GM21529 (cell line): ENCODE data around the gene STX7.

Experiments
- ATAC-seq: cut with Tn5 transposase; IDR thresholded peaks from one replicate; pipeline ENCODE4 v1.9.1; 2021; ENCODE audit not compliant: unreplicated experiment

Gene STX7

DNA sequence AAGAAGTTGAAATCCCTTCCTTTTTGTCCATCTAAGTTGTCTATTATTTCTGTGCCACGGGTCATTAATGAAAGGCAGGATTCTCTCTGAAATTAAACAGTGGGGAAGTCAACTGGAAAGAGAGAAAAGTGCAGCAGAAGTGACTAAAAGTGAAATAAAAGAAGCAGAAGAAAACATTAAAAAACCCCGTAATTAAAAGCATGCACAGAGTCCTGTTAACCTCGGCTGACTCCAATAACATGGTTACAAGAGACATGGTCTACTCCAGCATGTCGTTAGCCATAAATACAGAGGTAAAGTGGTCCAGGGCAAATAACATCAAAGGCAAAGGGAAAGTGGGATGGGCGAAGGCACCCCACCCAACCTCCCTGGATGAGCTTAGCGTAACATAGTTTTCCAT, 98.6 kb downstream of the STX7 start:
- no peak for ATAC-seq

DNA sequence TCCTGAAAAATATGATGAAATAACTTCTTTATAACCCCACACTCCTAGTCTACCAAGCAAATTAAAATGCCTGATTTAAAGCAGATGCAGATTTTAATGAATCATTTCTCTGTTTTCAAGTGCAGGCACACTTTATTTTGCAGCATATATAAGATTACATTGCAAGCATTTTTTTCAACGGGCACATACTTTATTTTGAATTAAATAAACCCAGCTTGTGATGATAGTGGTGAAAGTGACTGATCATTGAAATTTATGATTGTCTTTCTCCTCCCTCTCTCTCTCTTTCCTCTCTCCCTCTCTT, 99.5 kb downstream of the STX7 start:
- ATAC-seq: no peak

DNA sequence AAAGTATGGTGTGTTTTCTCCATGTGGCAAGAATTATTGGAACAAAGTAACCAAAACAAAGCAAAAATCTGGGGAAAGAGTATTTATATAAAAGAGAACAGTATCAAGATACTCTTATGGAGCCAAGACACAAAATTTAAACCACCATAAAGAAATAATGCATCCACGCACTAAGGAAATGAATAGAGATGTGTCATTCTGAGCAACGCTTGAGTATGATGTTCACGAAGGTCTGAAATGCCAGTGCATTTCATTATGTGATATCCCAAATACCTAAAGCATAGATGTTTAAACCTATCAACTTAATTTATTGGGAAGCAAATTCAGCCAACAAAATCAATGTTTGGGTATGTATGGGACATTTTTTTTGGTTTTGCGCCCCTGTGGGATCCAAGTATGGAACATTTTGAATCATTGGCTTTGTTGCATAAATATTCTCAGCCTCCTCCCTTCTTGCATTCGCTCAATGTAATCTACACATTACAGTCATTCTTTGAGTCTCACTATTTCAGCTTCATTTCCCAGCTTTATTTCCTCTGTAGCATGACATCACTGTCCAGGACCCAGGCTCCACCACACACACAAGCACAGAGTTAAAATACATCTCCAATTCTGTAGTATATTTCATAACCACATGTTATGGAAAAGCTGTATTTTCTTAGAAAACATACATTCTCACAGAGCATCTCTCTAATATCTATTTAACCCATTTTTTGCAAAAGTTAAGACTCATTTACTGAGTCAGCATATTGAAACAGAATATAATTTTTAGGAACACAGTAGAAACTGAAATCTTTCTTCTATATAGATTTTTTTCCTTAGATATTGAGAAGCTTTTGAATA, 100.0 kb downstream of the STX7 start:
- ATAC-seq: no peak

DNA sequence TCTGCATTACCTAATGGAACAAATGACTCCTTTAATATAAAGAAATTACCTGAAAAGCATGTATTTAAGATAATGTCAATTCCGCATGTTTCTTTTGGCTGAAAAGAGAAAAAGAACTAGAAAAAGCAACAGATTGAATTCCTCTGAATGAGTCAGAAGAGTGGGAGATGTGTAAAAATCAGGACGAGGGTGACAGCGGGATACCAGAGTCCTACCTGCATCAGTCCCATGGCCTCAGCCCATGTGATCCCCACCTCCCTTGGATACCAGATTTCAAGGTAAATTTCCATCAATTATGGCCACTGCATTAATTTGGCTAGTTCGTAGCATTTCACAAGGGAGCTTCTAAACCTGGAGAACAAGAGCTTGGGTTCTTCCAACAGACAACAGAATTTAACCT, 101.6 kb downstream of the STX7 start:
- ATAC-seq: no peak

DNA sequence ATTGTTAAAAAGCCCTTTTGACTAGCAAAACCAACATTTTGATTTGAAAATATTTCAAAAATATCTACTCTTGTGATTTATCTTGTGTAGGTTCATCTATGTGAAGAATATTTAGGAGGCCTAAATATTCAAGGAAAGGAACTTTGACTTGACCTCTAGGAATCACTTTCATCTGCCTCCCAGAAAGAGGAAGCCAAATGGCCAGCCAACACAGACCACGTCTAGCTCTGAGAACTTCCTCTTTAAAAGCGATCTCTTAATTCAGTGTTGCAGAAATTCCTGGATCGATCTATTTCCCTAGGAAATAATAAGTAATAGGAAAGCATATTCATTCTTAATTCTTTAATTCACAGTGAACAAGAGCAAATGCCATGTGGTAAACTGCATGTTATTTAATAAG, 102.1 kb downstream of the STX7 start:
- ATAC-seq: no peak

DNA sequence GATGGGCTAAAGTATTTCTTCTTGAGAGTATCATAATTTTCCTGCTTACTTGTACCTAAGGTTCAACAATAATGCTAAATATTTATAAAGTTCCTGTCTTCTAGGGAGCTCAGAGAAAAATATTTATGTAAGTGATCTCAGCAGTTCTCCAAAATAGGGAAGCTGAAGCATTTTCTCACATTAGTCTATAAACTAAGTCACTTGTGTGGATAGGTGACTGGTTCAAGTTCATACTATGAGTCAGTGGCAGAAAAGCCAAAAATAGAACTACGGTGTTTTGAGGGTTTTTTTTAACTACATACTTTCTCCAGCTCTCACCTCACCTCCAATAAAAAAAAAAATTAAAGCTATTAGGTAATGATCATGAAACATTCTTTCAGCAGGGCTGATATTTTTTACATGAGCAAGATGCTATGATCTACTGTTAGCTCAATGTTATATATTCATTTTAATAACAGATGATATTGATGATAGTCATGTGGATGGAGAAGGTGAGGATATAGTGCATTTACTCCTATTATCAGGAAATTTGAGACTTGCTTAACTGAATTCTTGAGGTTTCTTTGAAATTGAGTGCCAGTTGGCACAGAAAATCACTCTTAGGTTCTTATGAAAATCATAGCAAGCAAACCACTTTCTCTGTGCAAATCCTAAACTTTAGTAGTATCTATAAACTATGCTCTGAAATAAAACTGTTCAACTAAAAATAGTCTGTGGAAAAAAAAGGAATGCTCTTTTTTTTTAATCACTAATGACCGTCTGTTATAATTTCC, 107.6 kb downstream of the STX7 start:
- ATAC-seq: peak; percentile 72

DNA sequence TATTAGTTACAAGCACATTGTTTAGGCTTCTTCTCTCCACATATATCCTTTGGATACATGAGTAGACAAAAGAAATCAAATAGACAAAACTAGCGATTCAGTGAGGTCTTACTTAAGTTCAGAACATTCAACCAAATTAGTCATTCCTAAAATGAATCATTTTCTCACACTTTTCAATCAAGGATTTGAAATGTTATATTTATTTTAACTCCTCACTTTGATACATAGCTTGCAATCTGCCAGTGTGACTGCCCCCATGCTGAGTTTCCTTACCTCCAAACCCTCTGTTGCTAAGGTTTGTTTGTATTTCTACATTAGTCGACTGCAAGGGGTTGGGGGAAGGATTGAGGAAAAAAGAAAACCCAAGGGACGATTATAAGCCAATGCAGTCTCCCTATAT, 108.2 kb downstream of the STX7 start:
- peak; percentile 4 for ATAC-seq

DNA sequence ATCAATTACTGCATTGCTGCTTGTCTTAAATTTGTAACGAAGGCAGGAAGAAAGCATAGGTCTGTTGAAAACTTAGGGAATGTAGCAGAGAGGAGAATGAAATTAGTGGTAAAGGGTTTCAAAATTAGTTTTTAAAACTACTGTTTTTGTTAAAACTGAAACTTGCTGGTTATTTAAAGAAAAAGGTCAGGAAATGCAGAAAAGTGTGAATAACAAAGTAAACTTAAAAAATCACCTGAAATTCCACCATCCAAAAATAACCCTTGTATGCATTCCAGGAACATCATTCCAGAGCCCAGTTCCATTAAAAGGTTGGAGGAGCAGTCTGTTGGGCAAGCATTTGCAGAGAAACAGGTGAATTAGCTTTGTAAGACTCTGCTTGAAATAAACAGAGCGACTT, 108.6 kb downstream of the STX7 start:
- no peak for ATAC-seq

DNA sequence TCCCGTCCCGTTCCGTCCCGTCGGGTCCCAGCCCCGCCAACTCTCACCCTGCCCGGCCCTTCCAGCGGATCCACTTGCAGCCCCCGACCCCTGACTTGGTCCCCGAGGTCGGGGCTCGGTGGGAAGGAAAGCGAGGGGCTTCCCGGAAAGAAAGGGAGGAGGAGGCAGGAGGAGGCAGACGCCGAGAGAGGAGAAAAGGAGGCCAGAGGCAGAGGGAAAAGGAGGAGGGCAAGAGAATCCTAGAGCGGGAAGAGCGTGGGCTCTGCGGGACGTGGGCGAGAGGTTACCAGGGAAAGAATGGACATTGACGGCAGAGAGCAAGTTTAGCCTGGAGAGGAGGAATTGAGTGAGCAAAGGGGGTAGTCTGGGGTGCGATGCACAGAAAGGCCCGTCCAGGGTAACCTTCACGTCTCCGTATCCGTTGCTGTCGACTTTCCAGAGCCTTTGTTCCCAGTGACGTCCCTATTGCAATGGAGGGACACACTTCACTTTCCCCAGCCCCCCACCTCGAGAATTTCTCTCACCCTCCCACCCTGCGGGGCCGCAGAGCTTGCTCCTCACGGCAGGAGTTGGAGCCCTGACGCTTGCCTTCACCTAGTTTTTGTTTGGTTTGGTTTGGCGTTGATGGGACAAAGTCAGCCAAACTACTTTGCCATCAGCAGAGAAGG, 111.2 kb downstream of the STX7 start:
- no peak for ATAC-seq

DNA sequence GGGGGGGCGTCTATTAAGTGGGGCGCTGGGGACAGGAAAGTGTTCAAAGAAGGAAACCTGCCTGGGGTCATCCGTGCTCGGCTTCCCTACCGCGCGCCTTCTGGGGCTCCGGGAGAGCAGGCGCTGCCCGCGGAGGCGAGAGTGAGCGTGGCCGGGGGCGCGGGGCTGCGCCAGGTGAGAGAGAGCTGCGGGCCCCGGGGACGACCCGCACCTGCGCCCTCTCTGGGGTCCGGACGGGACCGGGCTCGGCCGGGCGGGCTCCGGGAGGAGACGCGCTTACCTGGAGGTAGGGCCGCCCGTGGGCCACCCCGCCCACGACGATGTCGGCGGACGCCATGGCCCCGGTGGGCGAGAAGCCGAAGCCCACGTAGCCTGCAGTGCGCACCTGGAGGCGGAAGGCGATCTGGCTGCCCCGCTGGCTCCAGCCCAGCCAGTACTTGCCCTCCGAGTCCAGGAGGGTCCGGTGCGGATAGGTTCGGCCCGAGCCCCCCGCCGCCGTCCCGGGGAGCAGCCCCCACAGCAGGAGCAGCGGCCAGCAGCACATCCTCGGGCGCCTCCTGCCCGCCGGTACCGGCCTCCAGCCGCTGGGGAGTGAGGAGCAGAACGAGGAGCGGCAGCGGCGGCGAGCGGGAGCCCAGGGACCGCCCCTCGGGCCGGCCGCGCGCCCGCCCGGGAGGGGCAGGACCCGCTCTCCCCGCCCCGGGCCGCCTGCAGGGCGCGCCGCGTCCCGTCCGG, 111.9 kb downstream of the STX7 start, which contains the start of gene MOXD1:
TSS of gene MOXD1 (minus strand) at position 593 of the 735 bp plus-strand sequence. CDS start at position 544, 49 bp downstream.
- ATAC-seq: peak; percentile 61

DNA sequence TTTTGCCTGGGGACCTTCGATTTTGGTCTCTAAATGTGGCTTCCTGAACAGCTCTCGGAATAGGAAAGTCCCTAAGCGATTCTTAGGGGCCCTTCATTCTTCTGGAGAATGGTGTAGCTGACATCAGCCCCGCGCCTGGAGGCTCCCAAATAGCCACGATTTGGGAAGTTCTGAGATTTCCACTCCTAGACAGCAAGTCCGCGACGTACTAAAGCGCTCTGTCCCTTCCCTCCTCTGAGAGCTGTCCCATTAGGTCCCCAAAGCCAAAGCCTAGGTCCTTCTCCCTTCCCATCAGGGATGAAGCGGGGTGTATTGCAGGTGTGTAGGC, 112.4 kb downstream of the STX7 start:
- ATAC-seq: no peak

DNA sequence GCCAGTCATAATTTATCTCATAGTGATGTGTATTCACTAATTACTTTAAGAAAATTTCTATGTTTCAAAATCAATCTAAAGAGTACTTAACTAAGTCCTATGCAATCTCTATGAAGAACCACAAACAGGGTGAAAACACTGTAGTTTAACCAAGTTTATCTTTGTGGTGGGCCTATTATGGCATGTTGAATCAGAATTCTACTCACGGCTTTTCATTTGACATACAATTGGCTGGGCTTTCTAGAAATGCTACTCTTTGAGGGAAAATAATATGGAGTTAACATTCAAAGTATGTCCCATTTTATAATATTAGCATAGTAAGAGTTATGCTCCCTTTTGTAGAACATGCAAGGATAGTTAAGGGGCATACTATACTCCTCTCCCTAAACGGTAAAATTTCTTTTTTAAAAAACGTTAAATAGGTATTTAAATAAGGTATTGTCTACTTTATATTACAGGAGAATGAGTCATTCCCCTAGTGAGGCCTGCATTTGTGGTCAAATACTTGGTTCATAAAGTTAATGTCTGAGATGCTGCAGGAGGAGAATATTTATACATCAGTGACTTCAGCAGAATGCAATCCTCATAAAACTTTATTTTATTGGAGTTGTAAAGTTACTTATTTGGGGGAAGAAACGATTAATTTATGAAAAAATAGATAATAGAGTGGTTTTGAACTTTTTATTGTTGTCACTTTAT, 113.4 kb downstream of the STX7 start:
- no peak for ATAC-seq
